GM12801 (cell line): ENCODE results near the gene AAK1.

ENCODE experiments used
- TF ChIP-seq, protein P1 (sequence below): IDR thresholded peaks from one replicate; pipeline ENCODE4 v1.5.1; 2011; ENCODE audit warnings: control low read depth; ENCODE audit not compliant: insufficient read length; ENCODE audit errors: extremely low read depth

Gene AAK1

DNA sequence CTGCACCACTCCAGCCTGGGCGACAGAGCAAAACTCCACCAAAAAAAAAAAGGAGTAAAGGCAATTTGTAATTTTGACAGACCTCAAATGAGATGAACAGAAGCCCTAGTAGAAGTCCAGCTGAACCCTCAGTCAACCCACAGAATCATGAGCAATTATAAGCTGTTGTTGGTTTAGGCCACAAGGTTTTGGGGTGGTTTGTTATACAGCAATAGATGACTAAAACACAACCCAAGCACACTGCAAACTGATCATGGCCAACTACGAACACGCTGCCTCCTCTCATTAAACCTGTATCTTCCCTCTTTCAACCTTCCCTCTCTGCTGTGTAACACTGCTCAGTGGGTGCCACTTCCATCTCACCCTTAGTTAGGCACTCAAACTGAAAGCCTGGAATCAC is 22.1 kb downstream of the AAK1 start:
- TF ChIP-seq, protein P1, sequence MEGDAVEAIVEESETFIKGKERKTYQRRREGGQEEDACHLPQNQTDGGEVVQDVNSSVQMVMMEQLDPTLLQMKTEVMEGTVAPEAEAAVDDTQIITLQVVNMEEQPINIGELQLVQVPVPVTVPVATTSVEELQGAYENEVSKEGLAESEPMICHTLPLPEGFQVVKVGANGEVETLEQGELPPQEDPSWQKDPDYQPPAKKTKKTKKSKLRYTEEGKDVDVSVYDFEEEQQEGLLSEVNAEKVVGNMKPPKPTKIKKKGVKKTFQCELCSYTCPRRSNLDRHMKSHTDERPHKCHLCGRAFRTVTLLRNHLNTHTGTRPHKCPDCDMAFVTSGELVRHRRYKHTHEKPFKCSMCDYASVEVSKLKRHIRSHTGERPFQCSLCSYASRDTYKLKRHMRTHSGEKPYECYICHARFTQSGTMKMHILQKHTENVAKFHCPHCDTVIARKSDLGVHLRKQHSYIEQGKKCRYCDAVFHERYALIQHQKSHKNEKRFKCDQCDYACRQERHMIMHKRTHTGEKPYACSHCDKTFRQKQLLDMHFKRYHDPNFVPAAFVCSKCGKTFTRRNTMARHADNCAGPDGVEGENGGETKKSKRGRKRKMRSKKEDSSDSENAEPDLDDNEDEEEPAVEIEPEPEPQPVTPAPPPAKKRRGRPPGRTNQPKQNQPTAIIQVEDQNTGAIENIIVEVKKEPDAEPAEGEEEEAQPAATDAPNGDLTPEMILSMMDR, result no peak

DNA sequence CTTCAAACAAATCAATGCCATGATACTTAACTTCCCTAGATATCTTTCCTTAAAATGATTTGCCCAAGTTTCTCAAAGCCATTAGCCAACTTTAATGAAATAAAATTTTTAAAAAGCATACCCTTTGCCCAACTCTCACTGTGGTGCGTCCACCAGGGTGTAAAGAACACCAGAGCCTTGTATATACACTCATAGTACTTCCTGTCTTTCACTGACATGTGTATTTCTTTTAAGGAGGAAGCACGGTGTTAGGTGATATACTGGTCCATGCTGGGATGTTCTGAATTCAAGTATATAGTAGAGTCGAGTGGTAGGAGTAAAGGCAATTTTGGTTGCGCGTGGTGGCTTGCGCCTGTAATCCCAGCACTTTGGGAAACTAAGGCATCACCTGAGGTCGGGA is 22.7 kb downstream of the AAK1 start:
- TF ChIP-seq, protein P1, result no peak

DNA sequence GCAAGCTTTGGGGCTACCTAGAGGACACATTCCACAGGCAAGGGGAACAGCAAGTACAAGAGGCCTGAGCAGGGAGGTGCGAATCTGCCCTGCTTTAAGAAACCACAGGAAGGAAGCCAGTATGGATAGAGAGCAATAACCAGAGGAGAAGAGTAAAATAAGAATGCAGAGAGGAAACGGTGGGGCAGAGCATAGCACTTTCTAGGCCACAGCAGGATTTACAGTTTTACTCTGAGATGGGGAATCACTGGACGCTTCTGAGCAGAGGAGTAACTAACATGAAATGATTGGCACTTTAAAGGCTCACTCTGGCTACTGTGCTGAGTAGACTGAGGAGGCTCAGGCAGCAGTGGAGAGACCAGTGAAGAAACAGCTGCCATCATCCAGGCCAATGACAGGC is 23.8 kb downstream of the AAK1 start:
- TF ChIP-seq, protein P1, result no peak

DNA sequence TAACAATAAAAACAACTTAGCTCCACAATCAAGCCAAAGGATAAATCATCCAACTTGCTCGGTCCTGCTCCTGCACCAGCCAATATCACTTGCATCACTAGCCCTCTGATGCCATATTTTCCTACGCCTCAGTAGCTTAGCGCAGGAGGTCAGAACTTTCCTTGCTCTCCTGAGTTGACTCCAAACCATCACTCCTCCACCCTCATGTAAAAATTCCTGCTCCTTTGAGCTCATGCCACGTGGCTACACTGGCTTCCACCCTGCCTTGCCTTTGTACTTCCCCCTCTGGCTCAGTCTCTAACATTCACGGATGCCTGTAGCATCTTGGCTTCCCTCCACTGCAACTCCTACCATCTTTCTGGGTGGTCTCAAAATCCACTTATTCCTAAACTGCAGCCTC is 25.2 kb downstream of the AAK1 start:
- TF ChIP-seq, protein P1, result no peak

DNA sequence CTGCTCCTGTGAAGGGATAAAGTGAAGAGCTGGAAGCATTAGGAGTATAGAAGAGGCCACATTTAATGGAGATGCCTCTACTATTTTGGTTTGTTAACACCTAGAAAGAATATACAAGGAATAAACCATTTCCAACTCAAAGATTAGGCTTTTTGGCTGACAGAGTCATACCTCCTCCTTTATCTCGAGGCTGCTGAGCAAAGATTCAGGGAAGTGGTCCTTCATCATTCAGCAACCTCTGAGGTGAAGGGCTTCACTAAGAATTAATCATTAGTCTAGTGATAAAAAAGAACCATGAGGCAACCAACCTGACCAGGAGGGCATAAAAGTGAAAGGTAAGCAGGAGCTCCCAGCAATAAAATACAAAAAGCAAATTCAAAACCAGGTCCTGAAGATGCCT is 25.8 kb downstream of the AAK1 start:
- TF ChIP-seq, protein P1, result no peak

DNA sequence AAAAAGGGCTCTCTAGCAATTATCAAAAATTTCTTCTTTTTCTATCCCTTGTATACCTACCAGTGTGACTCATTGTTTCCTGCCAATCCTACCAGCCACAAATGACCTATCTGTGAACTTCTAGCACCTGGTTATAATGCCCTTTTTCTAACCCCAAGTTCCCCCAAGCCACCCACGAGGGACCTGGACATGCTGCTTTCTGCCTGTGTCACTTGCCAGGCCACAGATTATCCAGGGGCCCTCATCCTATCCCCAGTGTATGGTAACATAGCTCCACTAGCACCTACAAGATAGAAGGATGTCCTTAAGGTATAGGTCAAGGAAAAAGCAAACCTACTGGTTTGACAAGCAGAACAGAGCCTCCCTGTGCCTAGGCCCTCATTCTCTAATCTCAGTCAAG is 26.8 kb downstream of the AAK1 start:
- TF ChIP-seq, protein P1, result no peak

DNA sequence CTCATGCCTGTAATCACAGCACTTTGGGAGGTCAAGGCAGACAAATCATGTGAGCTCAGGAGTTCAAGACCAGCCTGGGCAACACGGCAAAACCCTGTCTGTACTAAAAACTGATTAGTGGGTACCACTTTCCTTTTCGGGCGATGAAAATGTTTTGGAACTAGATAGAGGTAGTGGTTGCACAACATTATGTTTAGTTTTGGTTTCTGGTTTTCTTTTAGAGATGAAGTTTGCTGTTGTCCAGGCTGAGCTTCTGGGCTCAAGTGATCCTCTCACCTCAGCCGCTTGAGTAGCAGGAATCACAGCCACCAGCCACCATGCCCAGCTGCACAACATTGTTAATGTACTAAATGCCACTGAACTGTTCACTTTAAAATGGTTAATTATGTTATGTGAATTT is 27.6 kb downstream of the AAK1 start:
- TF ChIP-seq, protein P1, result no peak
